Neural progenitor cell (in vitro differentiated cells): ENCODE measurements around the gene CMA1.

Experiments used
- EZH2 ChIP-seq: fragments of 200-600 bp; sonication (generic); IDR thresholded peaks from 2 replicates; pipeline ENCODE4 v1.6.1; 2017; ENCODE audit warnings: antibody characterized with exemption, mild to moderate bottlenecking, moderate library complexity
- TF ChIP-seq, protein P1 (sequence below): fragments of 200-600 bp; sonication (generic); IDR thresholded peaks from 2 replicates; pipeline ENCODE4 v1.5.1; 2017; ENCODE audit warnings: antibody characterized with exemption, mild to moderate bottlenecking

- TF ChIP-seq EZH2 = no peak
- TF ChIP-seq, protein P1, sequence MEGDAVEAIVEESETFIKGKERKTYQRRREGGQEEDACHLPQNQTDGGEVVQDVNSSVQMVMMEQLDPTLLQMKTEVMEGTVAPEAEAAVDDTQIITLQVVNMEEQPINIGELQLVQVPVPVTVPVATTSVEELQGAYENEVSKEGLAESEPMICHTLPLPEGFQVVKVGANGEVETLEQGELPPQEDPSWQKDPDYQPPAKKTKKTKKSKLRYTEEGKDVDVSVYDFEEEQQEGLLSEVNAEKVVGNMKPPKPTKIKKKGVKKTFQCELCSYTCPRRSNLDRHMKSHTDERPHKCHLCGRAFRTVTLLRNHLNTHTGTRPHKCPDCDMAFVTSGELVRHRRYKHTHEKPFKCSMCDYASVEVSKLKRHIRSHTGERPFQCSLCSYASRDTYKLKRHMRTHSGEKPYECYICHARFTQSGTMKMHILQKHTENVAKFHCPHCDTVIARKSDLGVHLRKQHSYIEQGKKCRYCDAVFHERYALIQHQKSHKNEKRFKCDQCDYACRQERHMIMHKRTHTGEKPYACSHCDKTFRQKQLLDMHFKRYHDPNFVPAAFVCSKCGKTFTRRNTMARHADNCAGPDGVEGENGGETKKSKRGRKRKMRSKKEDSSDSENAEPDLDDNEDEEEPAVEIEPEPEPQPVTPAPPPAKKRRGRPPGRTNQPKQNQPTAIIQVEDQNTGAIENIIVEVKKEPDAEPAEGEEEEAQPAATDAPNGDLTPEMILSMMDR = no peak
Observed at GRCh38 chr14:24465805-24466204, 42.3 kb downstream of the CMA1 start.
